Stimulated activated CD4-positive, alpha-beta T cell treated with anti-CD3 and anti-CD28 coated beads, Interleukin-4, amount 100 ng/mL, for 24 hours (primary cell): ENCODE data around the gene NCAPD2.
A peak's percentile ranks its signal among the peaks of the same experiment; 100 is the strongest.
"Not testable (repeated sequence)": the region's sequence is repeated elsewhere in the genome, so short reads cannot be mapped to it uniquely, and the experiment has no call there.

Experiments
- DNase-seq: peaks from one replicate; pipeline ENCODE4 v3.0.0-alpha.2; 2020

NCAPD2 gene

GRCh38 chr12:6463858-6464257, 30.0 kb upstream of the NCAPD2 start:
- no peak for DNase-seq

- no peak for DNase-seq
Measured at GRCh38 chr12:6464531-6464930, 29.4 kb upstream of the NCAPD2 start.

- DNase-seq = peak; percentile 61
Measured at GRCh38 chr12:6465467-6466183, 28.3 kb upstream of the NCAPD2 start.

GRCh38 chr12:6466184-6466573, 27.7 kb upstream of the NCAPD2 start:
- no peak for DNase-seq

- DNase-seq = not testable (repeated sequence)
Measured at GRCh38 chr12:6466751-6467150, 27.2 kb upstream of the NCAPD2 start.

DNA sequence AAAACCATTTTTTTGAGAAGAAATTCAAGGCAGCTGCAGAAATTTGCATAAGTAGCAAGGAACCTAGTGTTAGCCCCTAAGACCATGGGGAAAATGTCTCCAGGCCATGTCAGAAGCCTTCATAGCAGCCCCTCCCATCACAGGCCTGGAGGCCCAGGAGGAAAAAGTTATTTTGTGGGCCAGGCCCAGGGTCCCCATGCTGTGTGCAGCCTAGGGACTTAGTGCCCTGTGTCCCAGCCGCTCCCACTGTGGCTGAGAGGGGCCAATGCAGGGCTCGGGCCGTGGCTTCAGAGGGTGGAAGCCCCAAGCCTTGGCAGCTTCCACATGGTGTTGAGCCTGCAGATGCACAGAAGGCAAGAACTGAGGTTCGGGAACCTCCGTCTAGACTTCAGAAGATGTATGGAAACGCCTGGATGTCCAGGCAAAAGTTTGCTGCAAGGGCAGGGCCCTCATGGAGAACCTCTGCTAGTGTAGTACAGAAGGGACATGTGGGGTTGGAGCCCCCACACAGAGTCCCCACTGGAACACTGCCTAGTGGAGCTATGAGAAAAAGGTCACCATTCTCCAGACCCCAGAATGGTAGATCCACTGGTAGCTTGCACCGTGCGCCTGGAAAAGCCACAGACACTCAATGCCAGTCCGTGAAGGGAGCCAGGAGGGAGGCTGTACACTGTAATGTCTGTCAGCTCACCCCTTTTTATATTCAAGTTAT, 26.2 kb upstream of the NCAPD2 start:
- not testable (repeated sequence) for DNase-seq

GRCh38 chr12:6468283-6468575, 25.7 kb upstream of the NCAPD2 start:
- no peak for DNase-seq

DNA sequence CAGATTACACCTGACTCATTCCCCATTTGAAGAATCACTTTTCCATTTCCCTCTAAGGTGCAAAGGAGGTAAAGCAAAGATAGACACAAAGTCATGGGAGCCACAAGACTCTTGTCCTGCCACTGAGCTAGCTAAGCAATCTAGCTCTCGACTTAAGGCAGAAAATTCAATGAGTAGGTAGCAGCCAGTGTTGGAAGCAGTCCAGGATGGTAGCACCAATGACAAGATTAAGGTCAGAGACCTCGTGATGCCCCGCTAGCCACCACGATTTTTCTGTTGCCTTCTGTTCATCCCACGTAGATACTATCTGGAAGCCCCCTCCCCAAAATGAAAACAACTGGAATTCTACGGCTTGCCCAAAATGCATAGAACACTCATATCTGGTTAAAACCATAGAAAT, 24.8 kb upstream of the NCAPD2 start:
- no peak for DNase-seq

DNA sequence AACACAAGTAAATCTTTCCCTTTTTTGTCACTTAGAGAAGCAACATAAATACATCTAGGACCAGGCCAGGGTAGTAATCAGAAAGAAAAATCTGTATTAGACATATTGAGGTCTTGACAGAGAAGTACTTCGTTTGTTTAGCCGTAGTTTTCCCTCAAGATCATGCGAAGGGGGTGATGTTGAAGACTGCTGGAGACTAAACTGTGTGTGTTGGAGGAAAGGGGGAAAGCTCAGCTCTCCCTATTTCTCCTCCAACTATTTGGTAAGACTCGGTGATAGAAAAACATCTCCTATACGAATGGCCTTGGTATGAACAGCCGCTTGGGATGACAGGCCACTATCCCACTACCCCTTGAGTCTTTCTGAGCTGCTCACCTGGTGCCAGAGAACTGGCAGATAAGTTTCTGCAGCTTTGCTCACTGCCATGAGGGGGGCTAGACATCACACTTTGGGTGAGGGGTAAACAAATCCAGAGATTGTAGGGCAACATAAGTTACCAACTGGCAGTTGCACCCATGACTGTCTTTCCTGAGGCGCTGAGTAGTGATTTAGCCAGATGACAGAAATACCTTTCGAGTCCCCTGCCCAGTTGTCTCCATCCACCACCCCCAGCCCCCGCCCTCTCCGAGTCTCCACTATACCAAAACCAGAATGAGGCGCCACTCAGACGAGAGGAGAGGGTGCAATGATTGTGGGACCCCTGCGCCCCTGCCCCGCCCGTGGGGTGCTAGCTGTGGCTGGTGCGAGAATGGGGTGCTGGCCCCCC, 24.1 kb upstream of the NCAPD2 start:
- no peak for DNase-seq

GRCh38 chr12:6470375-6471163, 23.3 kb upstream of the NCAPD2 start, which contains the start of gene VAMP1:
Gene VAMP1 (minus strand): TSS chr12:6470677. CDS start chr12:6470531, 146 bp downstream.
- peak; percentile 99 for DNase-seq

- no peak for DNase-seq
Measured at GRCh38 chr12:6471989-6472360, 21.9 kb upstream of the NCAPD2 start.

DNA sequence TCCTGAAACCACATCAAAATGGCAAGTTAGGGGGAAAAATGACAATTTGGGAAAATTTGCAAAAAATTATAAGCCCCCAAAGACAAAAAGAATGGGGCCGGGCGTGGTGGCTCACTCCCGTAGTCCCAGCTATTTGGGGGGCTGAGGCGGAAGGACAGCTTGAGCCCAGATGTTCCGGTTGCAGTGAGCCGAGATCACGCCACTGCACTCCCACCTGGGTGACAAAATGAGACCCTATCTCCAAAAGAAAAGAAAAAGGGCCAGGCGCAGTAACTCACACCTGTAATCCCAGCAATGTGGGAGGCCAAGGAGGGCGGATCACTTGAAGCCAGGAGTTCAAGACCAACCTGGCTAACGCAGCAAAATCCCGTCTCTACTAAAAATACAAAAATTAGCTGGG, 21.4 kb upstream of the NCAPD2 start:
- no peak for DNase-seq

GRCh38 chr12:6475233-6475975, 18.5 kb upstream of the NCAPD2 start:
- DNase-seq = not testable (repeated sequence)

DNA sequence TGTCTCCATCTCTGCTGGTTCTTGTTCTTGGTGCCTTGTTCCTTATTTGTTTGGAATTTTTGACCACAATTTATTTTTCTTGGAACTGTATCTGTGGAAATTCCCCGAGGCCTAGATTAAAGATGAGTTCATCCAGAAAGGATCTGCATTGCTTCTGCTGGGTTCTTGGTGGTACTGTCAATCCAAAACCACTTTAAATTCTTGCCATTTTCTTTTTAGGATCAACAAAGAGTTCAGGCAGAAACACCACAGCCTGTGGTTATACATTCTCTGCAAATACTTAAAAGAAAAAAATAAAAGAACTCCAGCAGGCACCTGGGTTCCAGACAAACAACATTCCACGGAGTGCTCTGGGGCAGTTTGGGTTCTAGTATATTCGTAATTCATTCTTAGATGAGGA, 17.4 kb upstream of the NCAPD2 start:
- no peak for DNase-seq

DNA sequence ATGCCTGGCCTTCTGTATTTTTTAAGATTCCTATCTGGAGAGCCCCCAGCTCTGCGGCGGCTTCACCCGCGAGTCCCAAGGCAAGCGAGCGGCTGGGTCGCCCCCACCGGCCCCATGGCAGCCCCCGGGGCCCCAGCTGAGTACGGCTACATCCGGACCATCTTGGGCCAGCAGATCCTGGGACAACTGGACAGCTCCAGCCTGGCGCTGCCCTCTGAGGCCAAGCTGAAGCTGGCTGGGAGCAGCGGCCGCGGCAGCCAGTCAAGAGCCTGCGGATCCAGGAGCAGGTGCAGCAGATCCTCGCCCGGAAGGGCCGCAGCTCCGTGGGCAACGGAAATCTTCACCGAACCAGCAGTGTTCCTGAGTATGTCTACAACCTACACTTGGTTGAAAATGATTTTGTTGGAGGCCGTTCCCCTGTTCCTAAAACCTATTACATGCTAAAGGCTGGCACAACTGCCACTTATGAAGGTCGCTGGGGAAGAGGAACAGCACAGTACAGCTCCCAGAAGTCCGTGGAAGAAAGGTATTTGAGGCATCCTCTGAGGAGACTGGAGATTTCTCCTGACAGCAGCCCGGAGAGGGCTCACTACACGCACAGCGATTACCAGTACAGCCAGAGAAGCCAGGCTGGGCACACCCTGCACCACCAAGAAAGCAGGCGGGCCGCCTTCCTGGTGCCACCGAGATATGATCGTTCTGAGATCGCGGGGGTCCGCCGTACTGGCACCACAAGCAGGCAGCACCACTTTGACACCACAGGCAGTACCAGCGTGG, 16.1 kb upstream of the NCAPD2 start:
- DNase-seq = not testable (repeated sequence)

- DNase-seq = no peak
Measured at GRCh38 chr12:6478416-6478815, 15.5 kb upstream of the NCAPD2 start.

DNA sequence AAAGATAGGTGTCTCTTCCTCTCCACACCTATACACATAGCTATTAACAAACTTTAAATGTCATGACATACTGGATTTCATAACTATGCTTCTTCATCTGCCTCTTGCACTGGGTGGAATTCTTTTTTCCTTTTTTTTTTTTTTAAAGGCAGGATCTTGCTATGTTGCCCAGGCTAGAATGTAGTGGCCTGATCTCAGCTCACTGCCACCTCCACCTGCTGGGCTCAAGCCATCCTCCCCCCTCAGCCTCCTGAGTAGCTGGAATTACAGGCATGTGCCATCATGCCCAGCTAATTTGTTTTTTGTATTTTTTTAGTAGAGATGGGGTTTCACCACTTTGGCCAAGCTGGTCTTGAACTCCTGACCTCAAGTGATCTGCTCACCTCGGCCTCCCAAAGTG, 5.7 kb upstream of the NCAPD2 start:
- no peak for DNase-seq

DNA sequence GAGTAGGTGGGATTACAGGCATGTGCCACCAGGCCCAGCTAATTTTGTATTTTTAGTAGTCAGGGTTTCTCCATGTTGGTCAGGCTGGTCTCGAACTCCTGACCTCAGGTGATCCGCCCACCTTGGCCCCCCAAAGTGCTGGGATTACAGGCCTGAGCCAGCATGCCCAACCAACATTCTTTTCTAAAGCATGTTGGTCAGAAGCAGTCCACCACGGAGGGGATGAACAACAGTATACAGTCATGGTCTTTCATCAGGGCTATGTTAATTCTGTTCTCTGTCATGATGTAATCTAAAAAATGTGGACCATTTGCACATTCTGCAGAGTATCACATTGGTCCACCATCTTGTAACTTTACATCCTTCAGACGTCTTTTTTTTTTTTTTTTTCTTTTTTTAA, 4.5 kb upstream of the NCAPD2 start:
- DNase-seq = no peak

GRCh38 chr12:6490673-6491072, 3.2 kb upstream of the NCAPD2 start:
- DNase-seq = not testable (repeated sequence)

- peak; percentile 98 for DNase-seq
Measured at GRCh38 chr12:6492838-6493496, 935 bp upstream of the NCAPD2 start, which contains the start of gene MRPL51. Gene MRPL51 (minus strand): TSS chr12:6493262. CDS start chr12:6493136, 126 bp downstream.

- DNase-seq = peak; percentile 11
Measured at GRCh38 chr12:6494258-6494743, 399 bp downstream of the NCAPD2 start.
